Measurements from ENCODE around the gene F10.
"Not testable (repeated sequence)": the region's sequence is repeated elsewhere in the genome, so short reads cannot be mapped to it uniquely, and the experiment has no call there.

The F10 gene

GRCh38 chr13:113086991-113087922 is 35.3 kb upstream of the F10 start:
- no peak for DNase-seq

GRCh38 chr13:113087923-113088690 is 34.5 kb upstream of the F10 start:
- DNase-seq: no peak

GRCh38 chr13:113088691-113089020 is 33.9 kb upstream of the F10 start:
- DNase-seq: no peak

GRCh38 chr13:113089693-113090414 is 32.7 kb upstream of the F10 start:
- DNase-seq: no peak

GRCh38 chr13:113090415-113090770 is 32.2 kb upstream of the F10 start:
- no peak for DNase-seq

- DNase-seq: no peak
Observed at GRCh38 chr13:113090806-113091205, 31.8 kb upstream of the F10 start.

- no peak for DNase-seq
Observed at GRCh38 chr13:113091211-113091771, 31.3 kb upstream of the F10 start.

- no peak for DNase-seq
Observed at GRCh38 chr13:113091891-113092775, 30.5 kb upstream of the F10 start.

GRCh38 chr13:113092776-113093579 is 29.6 kb upstream of the F10 start:
- no peak for DNase-seq

GRCh38 chr13:113093580-113094409 is 28.8 kb upstream of the F10 start:
- DNase-seq: no peak

GRCh38 chr13:113094410-113094800 is 28.2 kb upstream of the F10 start:
- no peak for DNase-seq

- no peak for DNase-seq
Observed at GRCh38 chr13:113095146-113096051, 27.2 kb upstream of the F10 start.

- no peak for DNase-seq
Observed at GRCh38 chr13:113096052-113096744, 26.4 kb upstream of the F10 start.

GRCh38 chr13:113096745-113097305 is 25.8 kb upstream of the F10 start:
- no peak for DNase-seq

- no peak for DNase-seq
Observed at GRCh38 chr13:113097651-113098050, 24.9 kb upstream of the F10 start.

- DNase-seq: no peak
Observed at GRCh38 chr13:113098162-113098732, 24.4 kb upstream of the F10 start.

- DNase-seq: no peak
Observed at GRCh38 chr13:113099142-113099541, 23.5 kb upstream of the F10 start.

GRCh38 chr13:113102302-113102701 is 20.3 kb upstream of the F10 start:
- not testable (repeated sequence) for DNase-seq

Measured in activated CD4-positive, alpha-beta T cell treated with anti-CD3 and anti-CD28 coated beads, Interleukin-2, Interleukin-6, amounts not matched to agents 100 ng/mL and 50 ng/mL, durations not matched to agents 16 hours and 8 hours (primary cell).